Activated T-cell treated with anti-CD3 and anti-CD28 coated beads, Interleukin-2, amount 50 U/mL, for 1 hour (primary cell): Measurements from ENCODE around the gene NEK6.

Experiments used
- DNase-seq: peaks from one replicate; pipeline ENCODE4 v3.0.0-alpha.2; 2020

NEK6 gene

GRCh38 chr9:124327491-124327890, 69.7 kb downstream of the NEK6 start:
- no peak for DNase-seq

GRCh38 chr9:124328285-124328684, 70.5 kb downstream of the NEK6 start:
- DNase-seq = no peak

GRCh38 chr9:124329206-124329792, 71.5 kb downstream of the NEK6 start:
- DNase-seq = no peak

- no peak for DNase-seq
These were observed 72.4 kb downstream of the NEK6 start for GRCh38 chr9:124330011-124330697.

- no peak for DNase-seq
These were observed 73.8 kb downstream of the NEK6 start for GRCh38 chr9:124331580-124331979.

- no peak for DNase-seq
These were observed 74.8 kb downstream of the NEK6 start for GRCh38 chr9:124332361-124333202.

GRCh38 chr9:124333203-124333579, 75.4 kb downstream of the NEK6 start:
- DNase-seq = no peak

GRCh38 chr9:124334568-124335319, 77.0 kb downstream of the NEK6 start:
- DNase-seq = no peak

- DNase-seq = no peak
These were observed 77.6 kb downstream of the NEK6 start for GRCh38 chr9:124335320-124335707.

GRCh38 chr9:124337562-124337961, 79.8 kb downstream of the NEK6 start:
- DNase-seq = no peak

- no peak for DNase-seq
These were observed 81.9 kb downstream of the NEK6 start for GRCh38 chr9:124339603-124340146.

- no peak for DNase-seq
These were observed 82.7 kb downstream of the NEK6 start for GRCh38 chr9:124340219-124341069.

- DNase-seq = no peak
These were observed 83.9 kb downstream of the NEK6 start for GRCh38 chr9:124341455-124342170.

GRCh38 chr9:124342402-124342775, 84.6 kb downstream of the NEK6 start:
- DNase-seq = no peak

- DNase-seq = no peak
These were observed 85.2 kb downstream of the NEK6 start for GRCh38 chr9:124342776-124343485.

GRCh38 chr9:124343533-124344290, 86.0 kb downstream of the NEK6 start:
- no peak for DNase-seq

- no peak for DNase-seq
These were observed 86.7 kb downstream of the NEK6 start for GRCh38 chr9:124344291-124345050.

- no peak for DNase-seq
These were observed 87.3 kb downstream of the NEK6 start for GRCh38 chr9:124345063-124345462.

GRCh38 chr9:124345751-124346281, 88.1 kb downstream of the NEK6 start:
- DNase-seq = no peak
